ENCODE data around the gene LYSMD1. TPM values are rescaled to one million over a fixed set of nuclear protein-coding genes. Genes with fewer than 3 reads are reported as not detected.
A peak's percentile ranks its signal among the peaks of the same experiment; 100 is the strongest.

Gene LYSMD1
- total RNA-seq, 1 experiment from 2014 or later = 5.0 TPM

GRCh38 chr1:151131701-151132334 is 33.9 kb downstream of the LYSMD1 start:
- H3K4me3 Mint-ChIP-seq (ENCODE audit: unreplicated experiment) = peak overlapping the region; percentile 77
- Histone ChIP-seq H3K36me3 (ENCODE audit: control insufficient read depth, insufficient read depth, low read length) (no peaks in the 10 kb centered on the region), H3K9me3 (no peaks in the 10 kb centered on the region), H3K4me1 (peaks cover 5% of the 10 kb centered on the region; the same call in 1 of the 2 replicates), H3K27me3 (replicated peaks; ENCODE audit: control insufficient read depth, insufficient read depth, low read length) (no peaks in the 10 kb centered on the region), H3K4me3 (ENCODE audit: low read depth, low read length) (peak overlapping the region; percentile 32)
- H3K27ac Mint-ChIP-seq (ENCODE audit: unreplicated experiment) = peak overlapping the region; percentile 73
- H3K27me3 Mint-ChIP-seq (ENCODE audit: insufficient read depth, unreplicated experiment) = no peaks in the 10 kb centered on the region
- H3K9me3 Mint-ChIP-seq (ENCODE audit: unreplicated experiment) = no peaks in the 10 kb centered on the region
- DNase-seq = peak in 1 of 2 experiments; percentile 25
- BruUV-seq (replicated peaks) = no TSS peak
- TF ChIP-seq, protein P1, sequence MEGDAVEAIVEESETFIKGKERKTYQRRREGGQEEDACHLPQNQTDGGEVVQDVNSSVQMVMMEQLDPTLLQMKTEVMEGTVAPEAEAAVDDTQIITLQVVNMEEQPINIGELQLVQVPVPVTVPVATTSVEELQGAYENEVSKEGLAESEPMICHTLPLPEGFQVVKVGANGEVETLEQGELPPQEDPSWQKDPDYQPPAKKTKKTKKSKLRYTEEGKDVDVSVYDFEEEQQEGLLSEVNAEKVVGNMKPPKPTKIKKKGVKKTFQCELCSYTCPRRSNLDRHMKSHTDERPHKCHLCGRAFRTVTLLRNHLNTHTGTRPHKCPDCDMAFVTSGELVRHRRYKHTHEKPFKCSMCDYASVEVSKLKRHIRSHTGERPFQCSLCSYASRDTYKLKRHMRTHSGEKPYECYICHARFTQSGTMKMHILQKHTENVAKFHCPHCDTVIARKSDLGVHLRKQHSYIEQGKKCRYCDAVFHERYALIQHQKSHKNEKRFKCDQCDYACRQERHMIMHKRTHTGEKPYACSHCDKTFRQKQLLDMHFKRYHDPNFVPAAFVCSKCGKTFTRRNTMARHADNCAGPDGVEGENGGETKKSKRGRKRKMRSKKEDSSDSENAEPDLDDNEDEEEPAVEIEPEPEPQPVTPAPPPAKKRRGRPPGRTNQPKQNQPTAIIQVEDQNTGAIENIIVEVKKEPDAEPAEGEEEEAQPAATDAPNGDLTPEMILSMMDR (IDR thresholded peaks at IDR 0.05; ENCODE audit: insufficient read depth in 1 of 2, low read depth in 1 of 2, low read length in 1 of 2, severe bottlenecking in 1 of 2, unreplicated experiment in 1 of 2) = no peak
- no peaks in the 10 kb centered on the region for H3K4me1 Mint-ChIP-seq (ENCODE audit: low read depth, unreplicated experiment)
- peaks cover 7% of the 10 kb centered on the region for H3K36me3 Mint-ChIP-seq (ENCODE audit: insufficient read depth, unreplicated experiment)
- POLR2A ChIA-PET = interaction anchor here (0.5 to 1.0 kb wide), 7 partner anchors 8 to 502 kb away, joined by 3 to 7 read pairs (median 3); partner anchors contain the start of genes ENSA and VPS72
- intact Hi-C loops (cut with micrococcal nuclease; ENCODE audit: unreplicated experiment) = loop anchor here (2.0 kb wide), 1 partner anchor 15 kb away; the partner anchor contains the start of gene SEMA6C
- CTCF ChIA-PET = interaction anchor here (0.6 to 1.3 kb wide), 9 partner anchors 10 to 154 kb away, joined by 3 to 26 read pairs (median 4); partner anchors contain the start of gene CDC42SE1

GRCh38 chr1:151130987-151131586 is 34.6 kb downstream of the LYSMD1 start:
- Histone ChIP-seq H3K36me3 (ENCODE audit: control insufficient read depth, insufficient read depth, low read length) (no peaks in the 10 kb centered on the region), H3K9me3 (no peaks in the 10 kb centered on the region), H3K27me3 (replicated peaks; ENCODE audit: control insufficient read depth, insufficient read depth, low read length) (no peaks in the 10 kb centered on the region), H3K4me3 (ENCODE audit: low read depth, low read length) (peak overlapping the region; percentile 32), H3K4me1 (peaks cover 5% of the 10 kb centered on the region; the same call in 1 of the 2 replicates)
- peak overlapping the region; percentile 77 for H3K4me3 Mint-ChIP-seq (ENCODE audit: unreplicated experiment)
- TF ChIP-seq, protein P1 (IDR thresholded peaks at IDR 0.05; ENCODE audit: insufficient read depth in 1 of 2, low read depth in 1 of 2, low read length in 1 of 2, severe bottlenecking in 1 of 2, unreplicated experiment in 1 of 2) = no peak
- no peaks in the 10 kb centered on the region for H3K27me3 Mint-ChIP-seq (ENCODE audit: insufficient read depth, unreplicated experiment)
- peaks cover 7% of the 10 kb centered on the region for H3K36me3 Mint-ChIP-seq (ENCODE audit: insufficient read depth, unreplicated experiment)
- BruUV-seq (replicated peaks) = no TSS peak
- POLR2A ChIA-PET = interaction anchor here (0.5 to 1.0 kb wide), 8 partner anchors 9 to 501 kb away, joined by 3 to 7 read pairs (median 3); partner anchors contain the start of genes ENSA and VPS72
- CTCF ChIA-PET = interaction anchor here (0.6 to 1.3 kb wide), 9 partner anchors 11 to 154 kb away, joined by 3 to 26 read pairs (median 4); partner anchors contain the start of gene CDC42SE1
- peak overlapping the region; percentile 73 for H3K27ac Mint-ChIP-seq (ENCODE audit: unreplicated experiment)
- DNase-seq = peak; percentile 93 to 96
- intact Hi-C loops (cut with micrococcal nuclease; ENCODE audit: unreplicated experiment) = loop anchor here (2.0 kb wide), 1 partner anchor 16 kb away; the partner anchor contains the start of gene SEMA6C
- no peaks in the 10 kb centered on the region for H3K4me1 Mint-ChIP-seq (ENCODE audit: low read depth, unreplicated experiment)
- H3K9me3 Mint-ChIP-seq (ENCODE audit: unreplicated experiment) = no peaks in the 10 kb centered on the region

DNA sequence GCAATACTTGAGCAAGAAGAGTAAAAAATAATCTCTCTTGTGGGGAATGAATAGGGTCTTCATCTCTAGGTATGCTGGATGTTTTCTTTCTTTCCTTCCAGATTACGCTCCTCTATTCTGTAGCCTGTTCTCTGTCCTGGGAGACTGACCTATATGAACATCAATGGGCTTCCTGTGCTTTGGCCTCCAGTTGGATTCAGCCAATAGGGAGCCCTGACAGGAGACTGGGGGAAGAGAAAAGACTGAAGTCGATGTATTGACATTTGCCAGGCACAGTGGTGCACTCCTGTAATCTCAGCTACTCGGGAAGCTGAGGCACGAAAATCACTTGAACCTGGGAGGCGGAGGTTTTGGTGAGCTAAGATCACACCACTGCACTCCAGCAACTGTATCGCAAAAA is 36.9 kb downstream of the LYSMD1 start:
- Mint-ChIP-seq H3K27me3 (ENCODE audit: insufficient read depth, unreplicated experiment) (no peaks in the 10 kb centered on the region), H3K4me3 (ENCODE audit: unreplicated experiment) (no peak overlapping the region), H3K9me3 (ENCODE audit: unreplicated experiment) (no peaks in the 10 kb centered on the region), H3K36me3 (ENCODE audit: insufficient read depth, unreplicated experiment) (peaks cover 7% of the 10 kb centered on the region), H3K4me1 (ENCODE audit: low read depth, unreplicated experiment) (no peaks in the 10 kb centered on the region), H3K27ac (ENCODE audit: unreplicated experiment) (no peak overlapping the region)
- Histone ChIP-seq H3K4me1 (peaks cover 5% of the 10 kb centered on the region; the same call in 1 of the 2 replicates), H3K9me3 (no peaks in the 10 kb centered on the region), H3K27me3 (replicated peaks; ENCODE audit: control insufficient read depth, insufficient read depth, low read length) (no peaks in the 10 kb centered on the region), H3K36me3 (ENCODE audit: control insufficient read depth, insufficient read depth, low read length) (no peaks in the 10 kb centered on the region), H3K4me3 (ENCODE audit: low read depth, low read length) (no peak overlapping the region)
- TF ChIP-seq, protein P1 (IDR thresholded peaks at IDR 0.05; ENCODE audit: insufficient read depth in 1 of 2, low read depth in 1 of 2, low read length in 1 of 2, severe bottlenecking in 1 of 2, unreplicated experiment in 1 of 2) = no peak
- intact Hi-C loops (cut with micrococcal nuclease; ENCODE audit: unreplicated experiment) = no loop called here
- ChIA-PET CTCF (interaction anchor here (0.6 kb wide), 1 partner anchor 28 kb away, joined by 3 read pairs; the partner anchor contains the start of gene TNFAIP8L2), POLR2A (interaction anchor here (0.7 kb wide), 1 partner anchor 36 kb away, joined by 8 read pairs; no protein-coding TSS in a partner anchor)
- BruUV-seq (replicated peaks) = no TSS peak
- DNase-seq = no peak
